HG03025 (cell line): ENCODE data around the gene PPP1R1C.

Source experiments
- ATAC-seq: cut with Tn5 transposase; IDR thresholded peaks from one replicate; pipeline ENCODE4 v1.9.1; 2021; ENCODE audit warnings: mild to moderate bottlenecking, moderate library complexity; ENCODE audit not compliant: unreplicated experiment, low FRiP score

PPP1R1C gene

DNA sequence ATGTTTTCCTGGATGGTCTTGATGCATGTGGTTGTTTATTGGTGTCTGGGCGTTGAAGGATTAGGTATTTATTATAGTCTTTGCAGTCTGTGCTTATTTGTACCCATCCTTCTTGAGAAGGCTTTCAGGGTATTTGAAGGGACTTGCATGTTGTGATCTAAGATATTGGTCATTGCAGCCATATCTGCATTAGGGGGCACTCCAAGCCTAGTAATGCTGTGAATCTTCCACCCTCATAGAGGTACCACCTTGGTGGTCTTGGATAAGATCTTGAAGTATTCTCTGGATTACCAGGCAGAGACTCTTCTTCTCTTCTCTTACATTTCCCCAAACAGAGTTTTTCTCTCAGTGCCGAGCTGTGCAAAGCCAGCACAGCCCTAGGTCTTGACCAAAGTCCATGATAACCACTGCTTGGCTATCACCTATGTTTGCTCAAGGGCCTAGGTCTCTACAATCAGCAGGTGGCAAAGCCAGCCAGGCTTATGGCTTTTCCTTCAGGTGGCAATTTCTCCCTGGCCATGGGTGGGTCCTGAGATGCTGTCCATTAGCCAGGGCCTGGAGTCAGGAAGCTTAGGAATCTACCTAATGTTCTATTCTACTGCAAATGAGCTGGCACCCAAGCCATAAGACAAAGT lies 15.4 kb upstream of the PPP1R1C start:
- no peak for ATAC-seq

DNA sequence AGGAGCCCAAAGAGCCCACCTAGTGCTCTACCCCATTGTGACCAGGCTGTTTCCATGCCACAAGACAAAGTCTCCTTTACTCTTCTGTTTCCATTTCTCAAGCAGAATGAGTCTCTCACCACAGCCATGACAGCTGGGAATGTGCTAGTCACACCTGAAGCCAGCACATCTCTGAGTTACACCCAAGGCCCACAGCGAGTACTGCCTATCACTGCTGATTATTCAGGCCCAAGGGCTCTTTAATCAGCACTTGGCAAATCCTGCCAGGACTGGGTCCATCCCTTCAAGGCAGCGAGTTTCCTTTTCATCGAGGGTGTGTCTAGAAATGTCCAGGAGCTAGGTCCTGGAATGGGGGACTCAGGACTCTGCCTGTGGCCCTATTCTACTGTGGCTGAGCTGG lies 14.6 kb upstream of the PPP1R1C start:
- ATAC-seq: no peak

DNA sequence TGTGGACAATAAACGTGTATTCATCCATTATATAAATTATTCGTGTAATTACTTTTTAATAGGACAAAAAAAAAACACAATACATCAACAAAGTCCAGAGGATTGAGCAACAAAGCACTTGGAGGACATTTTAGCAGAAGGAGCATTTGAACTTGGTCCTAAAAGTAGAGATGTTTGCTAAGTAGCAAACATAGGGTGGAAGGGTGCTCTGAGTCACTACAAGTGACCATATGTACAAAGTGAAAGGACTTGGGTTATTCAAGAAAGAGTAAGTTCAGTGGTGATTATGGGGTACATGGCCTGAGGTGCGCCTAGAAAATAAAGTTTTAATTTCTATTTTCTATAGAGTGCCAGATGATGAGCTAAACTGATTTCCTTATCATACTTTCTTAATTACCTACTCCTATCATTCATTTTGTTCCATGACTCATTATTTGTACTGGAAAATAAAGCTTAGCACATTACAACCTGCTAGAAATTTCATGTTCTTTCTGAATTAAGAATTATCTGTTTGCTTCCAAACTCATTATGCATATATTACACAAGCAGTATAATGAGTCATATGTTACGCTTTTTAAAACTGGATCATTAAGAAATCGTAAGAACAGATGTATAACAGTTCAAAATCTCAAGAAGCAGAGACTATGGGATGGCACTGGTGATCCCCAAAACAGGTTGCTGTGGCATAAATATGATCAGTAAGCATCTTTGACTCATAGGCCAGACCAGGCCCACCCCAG lies 13.1 kb upstream of the PPP1R1C start:
- no peak for ATAC-seq

DNA sequence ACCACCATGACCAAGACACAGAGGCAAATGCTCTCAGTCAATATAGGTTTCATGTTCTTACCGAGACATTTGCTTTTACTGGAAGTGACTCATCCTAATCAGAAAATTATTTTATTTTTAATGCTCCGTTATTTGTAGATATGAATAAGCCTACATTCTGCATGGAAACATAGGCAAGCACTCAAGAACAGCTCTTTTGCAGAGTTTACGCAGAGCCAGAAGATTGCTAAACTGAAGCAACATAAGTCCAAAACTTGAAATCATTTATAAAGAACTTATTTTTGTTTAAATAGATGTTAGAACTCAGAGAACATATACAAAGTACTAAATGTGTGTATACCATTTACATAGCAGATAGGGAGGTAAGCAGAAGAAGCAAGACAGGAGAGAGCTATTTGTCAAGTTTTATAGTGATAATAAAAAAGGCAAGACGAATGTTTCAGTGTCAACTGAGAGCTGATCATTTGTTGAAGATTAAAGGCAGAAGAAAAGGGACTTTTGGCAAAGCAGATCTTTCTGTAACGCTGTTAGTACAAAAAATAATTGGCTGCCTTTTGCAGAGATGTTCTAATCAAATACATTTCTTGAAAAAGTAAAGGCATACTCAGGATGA lies 12.4 kb upstream of the PPP1R1C start:
- no peak for ATAC-seq

DNA sequence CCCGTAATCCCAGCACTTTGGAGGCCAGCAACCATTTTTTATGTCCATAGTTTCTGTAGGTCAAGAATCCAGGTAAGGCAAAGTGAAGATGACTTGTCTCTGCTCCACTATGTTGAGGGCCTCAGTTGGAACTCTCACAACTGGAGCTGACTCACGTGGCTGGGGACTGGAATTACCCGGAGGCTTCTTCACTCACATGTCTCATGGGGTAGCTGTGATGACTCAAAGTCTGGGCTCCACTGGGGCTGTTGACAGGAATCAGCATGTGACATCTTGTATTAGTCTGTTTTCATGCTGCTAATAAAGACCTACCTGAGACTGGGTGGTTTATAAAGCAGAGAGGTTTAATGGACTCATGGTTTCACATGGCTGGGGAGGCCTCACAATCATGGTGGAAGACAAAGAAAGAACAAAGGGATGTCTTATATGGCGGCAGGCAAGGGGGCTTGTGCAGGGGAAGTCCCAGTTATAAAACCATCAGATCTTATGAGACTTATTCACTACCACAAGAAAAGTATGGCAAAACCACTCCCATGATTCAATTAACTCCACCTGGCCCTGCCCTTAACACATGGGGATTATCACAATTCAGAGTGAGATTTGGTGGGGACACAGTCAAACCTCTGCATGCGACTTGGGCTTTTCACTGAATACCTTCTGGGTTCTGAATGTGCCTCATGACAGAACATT lies 7.8 kb upstream of the PPP1R1C start:
- no peak for ATAC-seq

DNA sequence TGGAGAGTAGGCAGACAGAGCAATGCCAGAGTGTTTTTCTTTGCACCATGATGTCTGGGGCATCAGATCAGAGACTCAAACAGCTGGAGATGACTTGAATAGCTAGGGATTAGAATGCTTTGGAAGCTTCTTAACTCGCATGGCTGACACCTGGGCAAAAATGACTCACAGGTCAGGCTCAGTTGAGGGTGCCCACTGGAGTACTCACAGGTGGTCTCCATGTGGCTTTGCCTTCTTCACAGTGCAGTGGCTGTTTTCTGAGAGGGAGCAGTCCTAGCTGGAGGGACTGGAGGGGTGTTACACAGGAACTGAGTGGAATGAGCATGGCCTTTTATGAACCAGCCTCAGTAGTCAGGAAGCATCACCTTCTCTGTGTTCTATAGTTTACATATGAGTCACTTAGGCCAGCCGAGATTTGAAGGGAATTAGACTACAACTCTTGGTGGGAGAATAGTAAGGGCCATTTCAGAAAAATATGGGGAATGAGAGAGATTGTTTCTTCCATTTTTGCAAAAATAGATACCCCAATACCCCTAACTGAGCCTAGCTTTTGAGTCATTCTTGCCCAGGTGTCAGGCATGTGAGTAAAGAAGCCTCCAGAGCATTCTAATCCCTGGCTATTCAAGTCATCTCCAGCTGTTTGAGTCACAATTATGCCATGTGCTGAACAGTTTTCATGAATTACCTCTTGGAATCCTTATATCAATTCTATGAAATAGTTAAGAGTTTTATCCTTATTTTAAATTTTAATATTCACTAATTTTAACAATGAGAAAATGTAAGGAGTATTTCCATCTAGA lies 7.1 kb upstream of the PPP1R1C start:
- no peak for ATAC-seq

DNA sequence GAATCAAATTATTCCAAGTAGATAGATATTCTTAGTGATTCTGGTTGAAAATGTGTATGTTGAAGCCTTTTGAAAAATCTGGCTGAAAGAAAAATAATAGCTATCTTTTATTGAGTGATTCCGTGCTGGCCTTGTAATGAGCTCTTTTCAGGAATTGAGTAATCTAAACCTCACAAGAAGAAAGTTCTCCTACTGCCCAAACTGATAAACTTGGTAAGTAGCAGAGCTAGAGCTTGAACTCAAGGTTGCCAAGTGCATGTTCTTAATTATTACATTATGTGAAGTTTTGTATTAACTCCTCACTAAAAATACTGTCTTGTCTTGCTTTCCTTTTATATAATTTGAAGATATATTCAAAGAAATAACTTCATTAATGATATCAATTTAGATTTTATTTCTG lies 1.6 kb upstream of the PPP1R1C start:
- ATAC-seq: no peak

DNA sequence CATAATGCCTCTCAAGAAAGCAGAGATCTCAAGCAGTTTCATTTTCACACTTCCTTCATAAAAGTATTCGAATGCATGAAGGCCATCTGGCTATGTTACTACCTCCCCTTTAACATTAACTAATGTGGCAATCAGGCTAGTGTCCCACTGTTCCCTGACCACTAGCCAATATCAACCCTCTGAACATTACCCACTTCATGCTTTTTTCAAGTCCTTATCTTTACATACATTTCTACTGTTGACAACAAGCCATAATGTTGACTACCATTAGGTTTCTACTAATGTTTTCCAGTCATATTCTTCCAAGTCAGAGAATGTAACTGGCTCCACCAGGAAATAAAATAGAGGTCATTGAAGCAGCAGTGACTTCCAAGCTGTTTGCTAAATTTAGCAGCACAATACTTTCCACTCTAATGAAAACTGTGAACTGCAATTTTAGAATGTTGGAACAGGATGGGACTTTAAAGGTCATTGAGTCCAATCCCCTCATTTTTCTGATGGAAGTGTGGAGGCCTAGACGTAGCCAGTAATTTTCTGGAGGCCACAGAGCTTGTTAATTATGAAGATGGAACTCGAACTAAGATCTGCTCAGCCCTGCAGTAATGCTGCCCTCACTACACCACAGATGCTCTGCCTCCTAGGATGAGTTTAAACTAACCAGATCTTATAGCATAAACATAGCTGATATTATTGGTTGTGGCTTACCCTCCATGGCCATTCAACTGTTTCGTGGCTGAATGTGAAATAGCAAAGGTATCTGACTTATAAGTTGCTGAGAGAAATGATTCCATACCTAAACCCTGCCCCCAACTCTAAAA lies 630 bp upstream of the PPP1R1C start:
- ATAC-seq: no peak

DNA sequence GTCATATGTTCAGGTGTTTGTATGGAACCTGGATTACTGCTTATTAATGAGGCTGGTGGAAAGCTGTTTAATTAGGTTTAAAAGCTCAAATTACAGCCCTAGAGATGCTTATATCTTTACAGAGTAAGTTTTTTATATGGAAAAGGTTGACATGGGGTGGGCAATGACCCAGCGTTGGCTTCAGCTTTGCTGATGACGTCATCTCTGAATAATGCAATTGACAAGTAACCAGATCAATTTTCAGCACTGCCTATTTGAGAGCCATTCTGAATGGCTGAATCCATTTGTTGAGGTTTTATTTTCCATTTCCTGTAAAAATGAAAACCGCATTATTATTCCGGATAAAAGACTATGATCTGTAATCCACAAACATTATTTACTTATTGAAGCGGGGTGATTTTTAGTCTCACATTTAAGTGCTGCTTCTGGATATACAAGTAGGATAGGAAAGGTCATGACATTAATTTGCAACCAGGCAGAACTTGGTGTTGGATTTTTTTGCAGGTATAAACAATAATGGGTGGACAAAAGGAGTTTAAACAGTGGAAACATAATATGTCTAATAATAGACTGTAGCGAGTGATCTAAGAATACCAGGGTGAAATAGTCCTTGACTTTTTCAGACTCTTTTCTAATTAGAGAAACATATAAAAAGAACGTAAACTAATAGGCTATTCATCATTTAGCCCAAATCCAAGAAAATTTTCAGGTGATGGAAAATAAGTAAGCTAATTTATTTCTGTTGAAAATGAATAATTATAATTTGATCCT lies 2.7 kb downstream of the PPP1R1C start:
- ATAC-seq: no peak

DNA sequence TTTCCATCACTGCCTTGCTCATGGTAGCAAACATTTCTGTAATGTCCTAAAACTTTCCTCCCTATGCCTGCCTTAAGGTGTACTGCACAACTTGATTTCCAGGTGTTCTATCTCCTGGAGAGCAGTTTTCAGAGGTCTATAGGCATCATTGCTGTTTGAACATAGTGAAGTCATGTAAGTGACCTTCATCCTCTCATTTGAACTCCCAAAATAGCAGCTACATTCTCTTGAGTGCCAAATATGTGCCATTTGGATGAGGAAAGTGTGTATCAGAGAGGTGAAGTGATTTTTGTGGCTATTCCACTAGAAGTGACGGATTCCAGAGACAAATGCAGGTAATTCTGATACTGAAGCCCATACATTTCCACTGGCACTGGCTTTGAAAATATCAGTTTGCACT lies 3.4 kb downstream of the PPP1R1C start:
- ATAC-seq: no peak

DNA sequence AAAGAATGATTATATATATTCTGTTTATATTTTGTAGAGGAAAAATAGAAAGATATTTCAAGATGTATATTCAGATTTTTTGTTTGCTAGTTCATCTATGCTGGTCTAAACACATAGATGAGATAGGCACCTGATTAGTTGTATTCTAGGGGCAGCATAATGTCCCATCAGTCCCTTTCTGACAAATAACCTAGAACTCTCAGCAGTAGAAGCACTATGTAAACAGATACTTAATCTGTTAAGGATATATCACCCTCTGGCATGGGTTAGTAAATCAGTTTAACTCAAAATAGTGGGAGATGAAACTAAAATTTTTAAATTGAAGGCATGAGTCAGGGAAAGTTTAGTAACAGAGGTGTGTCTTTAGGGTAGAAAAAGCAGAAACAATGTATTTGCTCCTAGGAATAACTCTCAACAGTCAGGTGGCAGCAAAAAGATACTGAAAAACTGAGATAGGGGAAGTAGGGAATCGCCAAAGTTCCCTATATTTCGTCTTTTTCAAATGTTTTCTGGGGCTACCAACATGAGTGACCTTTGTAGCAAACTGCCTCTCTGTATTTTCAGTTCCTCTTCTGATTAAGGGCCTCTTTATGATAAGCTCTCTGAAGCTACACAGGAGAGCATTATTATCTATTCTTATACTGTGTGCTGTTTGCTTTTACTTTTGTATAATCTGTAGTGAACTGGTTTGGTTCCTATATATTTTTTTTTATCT lies 5.7 kb downstream of the PPP1R1C start:
- peak; percentile 99 for ATAC-seq

DNA sequence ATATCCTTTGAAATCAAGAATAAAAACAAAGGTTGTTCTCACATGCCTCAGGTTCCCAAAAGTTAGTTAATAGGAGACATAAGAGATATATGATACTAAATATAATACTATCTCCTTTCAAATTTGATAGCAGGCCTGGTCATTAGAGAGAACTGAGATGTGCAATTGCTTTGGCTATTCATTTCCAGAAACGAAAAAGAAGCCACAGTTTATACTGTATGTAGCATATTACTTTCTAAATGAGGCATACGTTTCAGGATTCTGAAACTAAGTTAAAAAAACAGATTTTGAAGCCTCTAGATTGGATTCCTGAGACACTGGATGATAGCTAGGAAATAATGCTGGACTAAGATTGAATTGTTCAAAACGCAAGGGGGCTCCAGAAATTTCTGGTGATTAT lies 7.1 kb downstream of the PPP1R1C start:
- peak; percentile 74 for ATAC-seq

DNA sequence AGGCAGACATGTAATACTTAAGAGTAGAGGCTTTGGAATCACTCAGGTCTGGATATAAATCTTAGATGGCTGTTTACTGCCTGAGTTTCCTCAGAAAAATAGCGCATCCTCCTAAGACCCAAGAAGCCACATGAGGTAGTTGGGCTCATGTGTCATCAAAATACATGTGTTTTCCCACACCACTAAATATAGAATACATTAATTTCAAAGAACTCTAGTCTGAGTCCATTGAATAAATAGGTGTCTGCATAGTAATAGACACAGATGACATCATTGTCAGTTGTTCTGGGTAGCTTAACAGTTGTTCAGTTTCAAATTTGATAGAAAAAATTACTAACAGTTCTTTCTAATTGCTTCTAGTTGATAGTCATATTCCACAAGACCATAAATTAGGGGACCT lies 9.6 kb downstream of the PPP1R1C start:
- no peak for ATAC-seq

DNA sequence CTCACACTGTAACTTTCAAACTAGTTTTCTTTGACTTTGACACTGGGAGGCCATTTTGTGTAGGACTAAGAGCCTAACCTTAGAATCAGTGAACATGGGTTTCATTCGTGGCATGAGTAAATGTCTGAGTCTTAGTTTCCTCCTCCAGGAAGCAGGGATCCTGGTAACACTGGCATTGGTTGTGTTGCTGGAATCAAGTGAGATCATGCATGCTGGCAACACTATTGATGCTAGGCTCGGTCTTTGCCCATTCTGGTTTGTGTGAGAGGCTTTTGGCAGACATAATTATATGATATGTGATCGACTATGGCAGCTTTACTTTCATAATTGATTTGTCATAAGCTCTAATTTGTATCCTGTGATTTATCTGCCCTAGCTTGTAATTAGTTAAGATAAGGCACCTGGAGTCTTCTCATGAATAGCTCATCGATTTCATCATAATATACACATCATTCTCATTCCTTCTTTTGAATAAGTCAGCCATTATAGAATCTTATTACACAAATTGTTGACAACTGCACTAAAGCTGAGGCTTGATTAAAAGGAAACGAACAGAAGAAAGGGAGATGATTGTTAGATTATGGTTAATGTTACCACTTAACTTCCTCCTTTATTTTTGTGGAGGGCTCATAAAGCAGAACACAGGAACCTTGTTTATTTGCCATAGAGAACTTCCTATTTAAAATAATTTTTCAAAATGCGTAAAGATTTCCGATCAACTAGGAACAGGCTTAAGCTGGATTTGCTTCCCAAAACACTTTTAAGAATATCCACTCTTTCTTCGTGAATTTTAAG lies 12.6 kb downstream of the PPP1R1C start:
- no peak for ATAC-seq

DNA sequence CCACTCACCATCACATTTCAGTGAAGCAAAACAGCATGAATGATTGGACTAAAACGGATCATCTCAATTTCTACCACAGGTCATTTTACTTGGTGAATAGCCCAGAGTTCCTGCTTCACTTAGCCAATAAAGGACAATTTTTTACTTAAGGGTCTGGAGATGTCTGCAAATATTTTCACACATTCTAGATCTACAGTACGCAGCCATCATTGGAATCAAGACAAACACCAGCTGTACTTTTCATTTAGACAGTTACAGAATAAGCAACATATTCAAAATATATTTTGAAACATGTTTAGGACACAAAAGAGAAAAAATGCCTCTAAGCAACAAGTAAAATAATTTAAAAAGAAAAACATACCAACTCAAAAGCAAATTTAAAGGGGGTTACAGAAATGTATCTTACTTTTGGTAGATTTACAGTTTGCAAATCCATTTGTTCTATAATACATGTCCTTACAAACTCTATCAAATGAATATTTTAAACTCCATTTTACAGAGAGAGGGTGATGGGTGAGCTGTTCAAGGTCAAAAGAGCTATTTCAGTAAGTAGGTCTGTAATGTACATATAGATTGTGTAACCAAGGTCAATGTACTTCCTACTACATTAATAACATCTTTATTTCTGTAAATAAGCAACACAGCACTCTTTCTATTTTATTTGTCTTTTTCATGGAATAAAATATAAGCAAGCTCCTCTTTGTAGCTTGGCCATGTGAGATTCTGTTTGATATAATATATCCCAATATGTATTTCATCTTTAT lies 13.4 kb downstream of the PPP1R1C start:
- no peak for ATAC-seq

DNA sequence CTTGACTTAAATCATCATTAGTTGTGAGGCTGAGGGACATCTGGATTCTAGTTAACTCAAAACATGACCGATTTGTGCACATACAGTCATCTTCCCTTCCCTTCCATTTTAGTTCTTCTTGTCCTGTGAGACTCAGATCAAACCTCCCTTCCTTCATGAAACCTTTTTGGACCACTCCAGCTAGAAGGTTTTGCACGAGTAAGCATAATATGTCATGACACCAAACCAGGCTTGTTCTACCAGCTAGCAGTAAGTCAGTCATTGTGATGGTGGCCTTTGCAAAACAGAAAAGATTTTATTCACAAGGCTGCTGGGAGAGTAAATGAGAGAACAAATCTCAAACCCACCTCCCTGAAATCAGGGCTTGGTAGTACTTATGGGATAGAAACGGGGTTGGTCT lies 14.3 kb downstream of the PPP1R1C start:
- ATAC-seq: no peak

DNA sequence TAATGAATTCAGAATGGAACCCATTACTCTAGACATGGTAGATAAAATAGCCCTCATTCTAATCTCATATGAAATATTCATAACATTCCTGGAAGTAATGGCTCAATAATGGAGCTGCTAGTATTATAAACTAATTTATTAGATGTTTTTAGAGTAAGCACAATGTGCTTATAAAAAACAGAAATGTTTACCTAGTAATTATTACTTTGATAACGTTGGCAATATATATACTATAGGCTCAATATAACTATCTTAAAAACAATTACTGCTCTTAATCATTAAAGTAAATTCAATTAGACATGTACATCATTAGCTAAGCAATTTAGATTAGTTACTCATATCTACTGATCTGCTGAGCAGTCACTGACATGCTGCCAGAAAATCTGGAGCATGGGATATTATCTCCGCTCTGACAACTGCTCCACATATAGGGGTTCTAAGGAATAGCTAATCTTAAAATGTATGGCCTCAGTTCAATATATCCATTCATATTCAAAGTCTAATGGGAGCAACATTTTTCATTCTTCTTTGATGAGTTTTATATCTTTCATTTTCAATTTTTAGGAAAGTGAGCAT lies 19.4 kb downstream of the PPP1R1C start:
- no peak for ATAC-seq
